Fibroblast of villous mesenchyme (primary cell): ENCODE data around the gene BLOC1S3. TPM values are rescaled to one million over a fixed set of nuclear protein-coding genes. Genes with fewer than 3 reads are reported as not detected.

ENCODE experiments used
- DNase-seq: peaks from one replicate; pipeline ENCODE4 v3.0.0-alpha.2; 2010; ENCODE audit warnings: low read depth
- H3K4me3 ChIP-seq: 2 replicates; pipeline ENCODE4 v1.5.1; 2011; ENCODE audit warnings: low read depth, mild to moderate bottlenecking, low read length
- total RNA-seq: library from RNA; depleted of rRNA; stranded (reverse); fragments of >200 nt; gene quantifications from 2 replicates; pipeline ENCODE4 v1.2.3, GENCODE V29; 2012
- TF ChIP-seq, protein P1 (sequence below): IDR thresholded peaks from 2 replicates; pipeline ENCODE4 v1.5.1; 2012; ENCODE audit warnings: low read depth, mild to moderate bottlenecking, low read length; ENCODE audit not compliant: insufficient read depth

Gene BLOC1S3
- total RNA-seq = 4.3 and 5.8 TPM in 2 replicates

- H3K4me3 ChIP-seq = peak within 1 kb of the TSS; percentile 96
- TF ChIP-seq, protein P1, sequence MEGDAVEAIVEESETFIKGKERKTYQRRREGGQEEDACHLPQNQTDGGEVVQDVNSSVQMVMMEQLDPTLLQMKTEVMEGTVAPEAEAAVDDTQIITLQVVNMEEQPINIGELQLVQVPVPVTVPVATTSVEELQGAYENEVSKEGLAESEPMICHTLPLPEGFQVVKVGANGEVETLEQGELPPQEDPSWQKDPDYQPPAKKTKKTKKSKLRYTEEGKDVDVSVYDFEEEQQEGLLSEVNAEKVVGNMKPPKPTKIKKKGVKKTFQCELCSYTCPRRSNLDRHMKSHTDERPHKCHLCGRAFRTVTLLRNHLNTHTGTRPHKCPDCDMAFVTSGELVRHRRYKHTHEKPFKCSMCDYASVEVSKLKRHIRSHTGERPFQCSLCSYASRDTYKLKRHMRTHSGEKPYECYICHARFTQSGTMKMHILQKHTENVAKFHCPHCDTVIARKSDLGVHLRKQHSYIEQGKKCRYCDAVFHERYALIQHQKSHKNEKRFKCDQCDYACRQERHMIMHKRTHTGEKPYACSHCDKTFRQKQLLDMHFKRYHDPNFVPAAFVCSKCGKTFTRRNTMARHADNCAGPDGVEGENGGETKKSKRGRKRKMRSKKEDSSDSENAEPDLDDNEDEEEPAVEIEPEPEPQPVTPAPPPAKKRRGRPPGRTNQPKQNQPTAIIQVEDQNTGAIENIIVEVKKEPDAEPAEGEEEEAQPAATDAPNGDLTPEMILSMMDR = peak; percentile 35
- DNase-seq = peak; percentile 100
Measured at GRCh38 chr19:45178262-45179071, at the start of gene BLOC1S3. BLOC1S3 (plus strand) TSS chr19:45178784; CDS start chr19:45179297, 513 bp downstream.

GRCh38 chr19:45128806-45129205 is 49.8 kb upstream of the BLOC1S3 start:
- TF ChIP-seq, protein P1 = no peak

DNA sequence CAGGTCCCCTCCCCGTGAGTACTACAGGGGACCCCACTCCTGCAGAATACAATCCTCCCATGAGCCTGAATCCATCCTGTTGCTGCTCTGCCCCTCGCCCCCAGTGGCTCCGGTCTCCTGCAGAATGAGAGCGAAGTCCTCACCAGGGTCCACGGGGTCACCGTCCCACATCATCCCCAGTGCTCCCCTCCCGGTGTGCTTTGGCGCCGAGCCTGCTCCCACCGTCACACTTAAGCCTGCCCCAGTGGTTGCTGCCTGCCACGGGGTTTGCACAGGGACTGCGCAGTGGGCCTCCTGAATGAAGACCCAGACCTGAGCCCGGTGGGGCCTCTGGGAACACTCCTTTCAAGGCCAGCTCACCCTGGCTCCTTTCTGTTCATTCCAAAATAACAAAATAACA is 48.3 kb upstream of the BLOC1S3 start:
- TF ChIP-seq, protein P1 = no peak
- DNase-seq = no peak
- no peak overlapping the region for H3K4me3 ChIP-seq

More at GRCh38 chr19:45128806-45129205, 49.8 kb upstream of the BLOC1S3 start:
- no peak for DNase-seq
- H3K4me3 ChIP-seq = no peak overlapping the region

DNA sequence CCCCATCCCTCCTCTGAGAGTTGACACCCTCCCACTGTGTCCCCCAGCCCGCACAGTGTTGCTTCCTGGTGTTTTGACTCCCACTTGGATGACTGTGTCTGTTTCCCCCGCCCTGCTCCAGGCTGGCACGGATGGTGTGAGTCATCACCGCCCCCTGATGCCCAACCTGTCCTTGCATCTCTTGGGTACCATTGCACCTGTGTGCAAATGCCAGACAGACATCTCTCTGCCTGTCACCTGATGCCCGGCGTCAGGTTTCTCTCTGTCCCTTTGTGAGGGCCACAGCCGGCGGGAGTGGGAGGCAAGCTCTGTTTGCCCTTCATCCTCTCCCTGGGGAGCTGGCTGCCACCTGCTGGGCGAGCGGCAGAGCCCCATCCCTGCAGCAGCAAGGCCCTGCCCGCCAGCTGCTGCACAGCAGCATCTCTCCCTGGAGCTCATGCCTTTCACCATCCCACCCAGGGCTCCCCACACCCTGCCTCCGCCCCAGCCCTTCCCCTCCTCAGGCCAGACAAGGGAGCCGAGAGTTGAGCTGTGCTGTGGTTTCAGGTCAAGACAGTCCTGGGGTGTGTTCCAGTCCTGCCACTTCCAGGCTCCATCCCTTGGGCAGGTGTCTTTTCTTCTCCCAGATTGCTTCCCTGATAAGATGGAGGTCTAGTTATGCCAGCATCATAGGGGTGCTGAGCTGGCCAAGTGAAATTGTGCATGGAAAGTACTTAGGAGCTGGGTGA is 47.5 kb upstream of the BLOC1S3 start:
- TF ChIP-seq, protein P1 = peak; percentile 34
- H3K4me3 ChIP-seq = no peak overlapping the region
- peak; percentile 9 for DNase-seq

- DNase-seq = no peak
- TF ChIP-seq, protein P1 = no peak
- H3K4me3 ChIP-seq = no peak overlapping the region
Measured at GRCh38 chr19:45133661-45134060, 44.9 kb upstream of the BLOC1S3 start.

DNA sequence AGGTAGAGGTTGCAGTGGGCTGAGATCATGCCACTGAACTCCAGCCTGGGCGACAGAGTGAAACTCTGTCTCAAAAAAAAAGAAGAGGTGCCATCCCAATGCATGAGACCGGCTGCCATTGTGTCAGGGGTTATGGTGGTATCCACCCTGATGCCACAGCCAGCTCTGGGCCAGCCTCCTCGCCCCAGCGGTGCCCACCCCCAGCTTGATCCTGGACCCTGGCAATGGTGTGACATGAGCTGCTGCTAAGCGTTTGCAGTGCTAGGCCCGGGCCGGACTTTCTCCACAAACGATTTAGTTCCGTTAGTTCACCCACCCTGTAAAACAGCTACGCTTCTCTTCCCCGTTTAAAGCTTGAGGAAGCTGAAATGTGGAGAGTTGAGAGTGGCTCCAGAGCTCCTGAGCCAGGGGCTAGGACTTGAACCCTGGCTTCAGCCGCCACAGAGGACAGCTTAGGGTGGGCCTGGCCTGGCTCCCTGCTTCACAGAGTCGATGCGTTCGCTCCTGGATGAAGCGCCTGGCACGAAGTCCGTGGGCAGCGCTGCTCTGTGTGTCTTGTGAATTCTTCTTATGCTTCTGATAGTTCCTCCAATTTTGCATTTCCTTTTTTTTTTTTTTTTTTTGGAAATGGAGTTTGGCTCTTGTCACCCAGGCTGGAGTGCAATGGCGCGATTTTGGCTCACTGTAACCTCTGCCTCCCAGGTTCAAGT is 43.3 kb upstream of the BLOC1S3 start:
- no peak overlapping the region for H3K4me3 ChIP-seq
- TF ChIP-seq, protein P1 = no peak
- no peak for DNase-seq
